A549 treated with Hydrocortisone at 1 μM for 4 hours (cell line): ENCODE data around the gene QPCTL. TPM values are rescaled to one million over a fixed set of nuclear protein-coding genes. Genes with fewer than 3 reads are reported as not detected.

ENCODE experiments used
- total RNA-seq: library from RNA; stranded (reverse); fragments of 200-300 nt; extraction: Qiagen RNA extraction; gene quantifications from 5 replicates; pipeline ENCODE4 v1.2.3, GENCODE V29; 2022

The QPCTL gene
- 7.8 to 9.9 TPM (median 9.5 TPM) in 5 replicates for total RNA-seq

DNA sequence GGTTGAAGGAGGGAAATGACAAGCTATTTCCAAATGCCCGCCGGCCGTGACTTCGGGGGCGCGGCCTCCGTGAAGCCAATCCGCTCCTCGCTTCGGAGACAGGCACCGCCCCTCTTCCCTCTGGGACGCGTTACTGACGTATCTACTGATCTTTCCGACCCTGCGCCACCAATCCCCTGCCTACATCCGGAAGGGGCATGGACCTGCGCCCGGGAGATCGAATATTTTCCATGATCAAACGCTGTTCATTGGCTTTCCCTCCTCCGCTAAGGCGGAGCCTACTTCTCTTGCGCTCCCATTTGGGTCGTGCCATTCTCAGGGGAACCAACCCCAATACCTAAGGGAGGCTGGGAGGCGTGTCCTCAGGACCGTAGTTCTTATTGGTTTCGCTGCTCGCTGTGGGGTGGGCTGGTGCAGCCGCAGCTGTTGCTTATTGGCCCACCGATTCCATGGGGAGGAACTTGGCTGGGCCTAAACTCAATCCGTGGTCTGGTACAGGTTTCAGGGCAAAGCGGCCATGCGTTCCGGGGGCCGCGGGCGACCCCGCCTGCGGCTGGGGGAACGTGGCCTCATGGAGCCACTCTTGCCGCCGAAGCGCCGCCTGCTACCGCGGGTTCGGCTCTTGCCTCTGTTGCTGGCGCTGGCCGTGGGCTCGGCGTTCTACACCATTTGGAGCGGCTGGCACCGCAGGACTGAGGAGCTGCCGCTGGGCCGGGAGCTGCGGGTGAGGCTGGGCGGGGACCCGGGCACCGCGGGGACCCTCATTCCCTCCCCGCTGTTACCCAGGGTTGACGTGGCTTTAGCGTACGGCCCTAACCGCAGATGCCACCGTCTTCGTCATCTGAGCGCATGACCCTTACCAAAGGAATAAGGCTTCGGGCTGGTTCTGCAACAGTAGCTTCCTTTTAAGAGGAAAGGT is at the start of gene QPCTL:
QPCTL (plus strand) TSS at position 480 of the 919 bp plus-strand sequence; CDS start at position 518, 38 bp downstream.

DNA sequence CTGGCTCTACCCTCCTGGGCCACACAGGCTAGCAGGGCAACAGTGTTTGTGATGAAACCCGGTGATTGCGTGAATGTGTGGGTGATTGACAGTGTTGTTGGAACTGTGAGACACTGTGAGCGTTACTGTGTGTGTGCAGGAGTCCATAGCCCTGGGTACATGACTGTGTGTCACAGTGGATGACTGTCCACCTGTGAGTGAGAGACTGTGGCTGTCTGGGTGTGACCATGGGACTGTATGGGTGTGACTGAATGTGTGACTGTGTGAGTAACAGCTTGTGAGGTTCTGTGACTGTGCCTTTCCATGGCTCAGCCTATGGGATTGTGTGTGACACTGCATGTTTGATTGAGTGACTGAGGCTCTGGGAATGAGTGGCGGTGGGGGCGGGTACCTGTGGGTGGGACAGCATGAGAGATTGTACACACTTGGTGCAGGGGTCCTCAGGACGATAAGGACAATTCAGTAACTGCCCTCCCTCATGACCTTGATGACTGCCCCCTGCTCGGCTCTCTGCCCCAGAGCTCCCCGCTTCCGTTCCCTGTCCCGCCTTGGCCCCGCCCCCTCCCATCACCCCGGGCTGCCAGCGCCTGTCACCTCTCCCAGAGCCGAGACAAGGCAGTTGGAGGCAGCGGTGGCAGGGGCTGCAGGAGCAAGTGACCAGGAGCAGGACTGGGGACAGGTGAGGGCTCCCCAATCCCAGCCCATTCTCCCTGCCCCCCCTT is 24.7 kb upstream of the QPCTL start, which contains the start of gene GIPR:
GIPR (plus strand) TSS at position 602 of the 722 bp plus-strand sequence. CDS start 1,300 bp downstream, outside the sequence.

DNA sequence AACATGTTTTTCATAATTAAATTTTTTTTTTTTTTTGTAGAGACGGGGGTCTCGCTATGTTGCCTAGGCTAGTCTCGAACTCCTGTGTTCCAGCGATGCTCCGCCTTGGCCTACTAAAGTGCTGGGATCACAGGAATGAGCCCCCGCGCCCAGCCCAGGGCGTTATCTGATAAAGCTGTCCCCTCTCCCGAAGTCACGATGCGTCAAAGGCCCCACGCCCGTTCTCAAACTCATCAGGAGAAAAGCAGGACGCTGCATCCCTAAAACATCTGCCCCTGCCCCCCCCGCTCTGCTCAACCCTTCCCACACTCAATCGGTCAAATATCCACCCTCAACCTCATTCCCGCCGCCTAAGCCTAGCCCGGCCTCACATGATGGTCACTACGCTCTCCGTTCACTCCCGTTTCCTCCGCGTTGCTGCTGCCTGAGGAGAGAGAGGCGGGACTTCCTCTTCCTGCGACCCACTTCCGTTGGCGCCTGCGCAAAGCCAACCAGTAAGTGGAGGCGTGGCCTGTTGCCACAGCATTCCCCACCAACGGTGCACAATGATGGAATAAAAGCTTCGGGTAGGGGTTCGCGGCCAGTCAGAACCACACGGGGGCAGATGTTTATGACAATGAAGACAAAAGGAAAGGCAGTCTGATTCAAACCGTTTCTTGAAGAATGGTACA is 815 bp upstream of the QPCTL start, which contains the start of gene SNRPD2:
SNRPD2 (minus strand) TSS at position 438 of the 671 bp plus-strand sequence; CDS start at position 373, 65 bp downstream.

DNA sequence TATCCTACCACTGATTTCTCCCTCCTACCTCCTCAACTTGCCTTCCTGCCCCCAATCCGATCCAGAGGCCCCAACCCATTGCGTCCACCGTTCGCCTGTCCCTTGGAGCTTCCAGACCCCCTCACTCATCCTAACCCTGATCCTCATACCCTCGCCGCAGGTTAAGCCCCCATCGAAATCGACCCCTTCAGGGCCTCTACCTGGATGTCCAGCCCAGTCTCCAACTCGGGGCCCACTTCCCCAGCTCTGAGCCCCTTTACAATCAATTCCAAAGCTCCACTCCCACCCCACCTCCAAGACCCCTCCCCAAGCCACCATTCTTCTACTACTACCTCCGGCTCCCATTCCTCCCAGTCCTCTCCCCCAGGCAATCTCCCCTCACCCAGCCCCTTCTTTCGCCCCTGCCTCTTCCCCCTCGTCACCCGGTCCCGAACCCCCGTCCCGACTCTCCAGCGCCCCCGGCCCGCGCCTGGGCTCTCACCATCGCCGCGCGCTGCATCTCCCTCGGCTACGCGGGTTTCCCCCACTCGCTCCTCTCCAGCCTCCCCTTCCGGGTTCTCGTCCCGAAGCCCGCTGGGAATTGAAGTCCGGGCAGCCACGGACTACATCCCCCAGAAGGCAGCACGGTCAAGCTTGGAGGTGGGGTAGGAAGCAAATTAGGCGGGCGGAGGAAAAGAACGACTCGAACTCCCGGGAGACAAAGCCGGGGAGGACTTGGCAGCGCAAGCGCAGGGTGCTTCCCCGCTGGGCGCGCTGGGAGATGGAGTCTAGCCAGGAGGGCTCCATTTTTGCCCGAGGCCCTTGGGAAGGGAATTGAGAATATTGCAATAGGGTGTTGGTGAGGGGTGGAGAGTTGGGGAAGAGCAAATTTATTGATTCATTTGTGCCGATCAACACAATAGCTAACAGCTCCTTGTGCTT is 38.2 kb downstream of the QPCTL start, which contains the start of gene FBXO46:
FBXO46 (minus strand) TSS at position 529 of the 921 bp plus-strand sequence. CDS start 17,401 bp downstream, outside the sequence.

DNA sequence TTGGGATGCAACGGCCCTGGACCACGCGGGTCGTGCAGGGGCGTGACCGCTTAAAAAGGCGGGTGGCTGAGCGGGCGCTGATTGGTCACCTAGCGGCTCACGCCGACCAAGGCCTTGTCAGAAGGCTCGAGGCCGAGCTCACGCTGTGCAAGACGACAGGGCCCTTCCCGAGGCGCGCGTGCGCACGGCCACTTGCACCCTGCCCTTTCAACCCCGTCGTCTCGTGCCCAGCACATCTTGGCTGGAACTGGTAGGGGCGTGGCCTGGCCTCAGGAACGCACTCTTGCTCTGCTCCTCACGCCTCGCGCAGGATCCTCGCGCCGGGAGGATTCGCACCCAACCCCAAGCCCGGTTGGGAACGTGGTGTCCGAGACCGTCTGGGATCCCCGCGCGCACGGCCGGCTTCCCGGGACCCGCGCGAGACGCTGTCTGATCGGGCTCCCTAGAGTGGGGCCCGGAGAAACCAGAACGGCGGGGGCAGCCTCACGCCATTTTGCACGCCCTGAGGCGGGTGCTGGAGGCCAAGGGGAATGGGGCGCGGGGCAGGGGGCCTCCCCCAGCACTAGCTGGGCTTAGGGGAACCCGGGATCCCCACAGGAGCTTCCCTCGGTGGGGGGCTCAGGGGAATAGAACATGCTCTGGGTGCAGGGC is 40.8 kb downstream of the QPCTL start, which contains the start of gene MEIOSIN:
MEIOSIN (plus strand) TSS at position 280 of the 651 bp plus-strand sequence. CDS start 1,938 bp downstream, outside the sequence.

Other genes with a start within 250 kb of the QPCTL start
- 10.5 to 18.6 TPM (median 11.7 TPM) in 5 replicates for gene FOSB, start 224.7 kb upstream of the QPCTL start, total RNA-seq
- 10.0 to 15.5 TPM (median 12.0 TPM) in 5 replicates for gene RTN2, start 195.6 kb upstream of the QPCTL start, total RNA-seq
- 6.8 to 9.0 TPM (median 7.4 TPM) in 5 replicates for gene PPM1N, start 194.2 kb upstream of the QPCTL start, total RNA-seq
- 201 to 246 TPM (median 235 TPM) in 5 replicates for gene VASP, start 185.2 kb upstream of the QPCTL start, total RNA-seq
- gene OPA3, start 107.9 kb upstream of the QPCTL start, total RNA-seq, result 14.6 to 19.6 TPM (median 18.2 TPM) in 5 replicates
- 0.29 to 0.56 TPM (median 0.38 TPM) in 5 replicates for gene GPR4, start 90.5 kb upstream of the QPCTL start, total RNA-seq
- 21.5 to 28.3 TPM (median 26.4 TPM) in 5 replicates for gene EML2, start 53.3 kb upstream of the QPCTL start, total RNA-seq
- gene GIPR, start 24.4 kb upstream of the QPCTL start, total RNA-seq, result 2.5 to 3.5 TPM (median 2.8 TPM) in 5 replicates
- 759 to 831 TPM (median 772 TPM) in 5 replicates for gene SNRPD2, start 713 bp upstream of the QPCTL start, total RNA-seq
- gene FBXO46, start 38.2 kb downstream of the QPCTL start, total RNA-seq, result 7.0 to 10.2 TPM (median 9.2 TPM) in 5 replicates
- 0.03 to 0.12 TPM (median 0.05 TPM) in 5 replicates for gene MEIOSIN, start 40.8 kb downstream of the QPCTL start, total RNA-seq
- 17.9 to 28.6 TPM (median 24.3 TPM) in 5 replicates for gene SIX5, start 76.6 kb downstream of the QPCTL start, total RNA-seq
- 38.5 to 44.7 TPM (median 42.0 TPM) in 5 replicates for gene DMPK, start 89.8 kb downstream of the QPCTL start, total RNA-seq
- 26.7 to 35.5 TPM (median 32.0 TPM) in 5 replicates for gene DMWD, start 100.2 kb downstream of the QPCTL start, total RNA-seq
- gene RSPH6A, start 122.6 kb downstream of the QPCTL start, total RNA-seq, result not detected in 5 replicates
- 66.5 to 75.1 TPM (median 72.7 TPM) in 5 replicates for gene SYMPK, start 170.5 kb downstream of the QPCTL start, total RNA-seq
- gene FOXA3, start 171.7 kb downstream of the QPCTL start, total RNA-seq, result 0.54 to 0.91 TPM (median 0.71 TPM) in 5 replicates
- 23.6 to 36.7 TPM (median 32.1 TPM) in 5 replicates for gene IRF2BP1, start 193.5 kb downstream of the QPCTL start, total RNA-seq
- gene MYPOP, start 209.9 kb downstream of the QPCTL start, total RNA-seq, result 6.2 to 10.1 TPM (median 9.3 TPM) in 5 replicates
- gene NANOS2, start 222.1 kb downstream of the QPCTL start, total RNA-seq, result not detected in 5 replicates